Ectodermal cell (in vitro differentiated cells): ENCODE data around the gene ZNF778.
"Not testable (repeated sequence)": the region's sequence is repeated elsewhere in the genome, so short reads cannot be mapped to it uniquely, and the experiment has no call there.

Source experiments
- H3K27ac ChIP-seq: 2 replicates; pipeline ENCODE4 v1.7.0; 2013; ENCODE audit warnings: mild to moderate bottlenecking, low read depth, low read length; ENCODE audit not compliant: insufficient read depth, poor library complexity, severe bottlenecking
- H3K27me3 ChIP-seq: 2 replicates; pipeline ENCODE4 v1.7.0; 2013; ENCODE audit warnings: mild to moderate bottlenecking, low read length; ENCODE audit not compliant: insufficient read depth, control insufficient read depth, poor library complexity, severe bottlenecking
- H3K36me3 ChIP-seq: one replicate; pipeline ENCODE4 v1.7.0; 2013; ENCODE audit warnings: low read length; ENCODE audit not compliant: control insufficient read depth, insufficient read depth
- H3K4me1 ChIP-seq: one replicate; pipeline ENCODE4 v1.7.0; 2013; ENCODE audit warnings: low read length; ENCODE audit not compliant: control insufficient read depth, insufficient read depth
- H3K4me3 ChIP-seq: 2 replicates; pipeline ENCODE4 v1.7.0; 2013; ENCODE audit warnings: low read depth, low read length, control low read depth; ENCODE audit not compliant: insufficient read depth
- H3K9me3 ChIP-seq: 2 replicates; pipeline ENCODE4 v1.7.0; 2013; ENCODE audit warnings: mild to moderate bottlenecking, low read length, moderate library complexity; ENCODE audit not compliant: control insufficient read depth
- WGBS, 2 experiments: methylation state at CpG; one replicate each; pipeline ENCODE4 v1.1.7; 2013; ENCODE audit warnings: missing lambda C conversion rate in 2 of 2; 5-methylcytosine and 5-hydroxymethylcytosine counted together

The ZNF778 gene

GRCh38 chr16:89183463-89183862 is 34.0 kb upstream of the ZNF778 start:
- H3K9me3 ChIP-seq: no peaks in the 10 kb centered on the region
- no peak overlapping the region for H3K4me3 ChIP-seq
- H3K27ac ChIP-seq: no peak overlapping the region
- no peaks in the 10 kb centered on the region for H3K36me3 ChIP-seq
- H3K27me3 ChIP-seq: no peaks in the 10 kb centered on the region
- H3K4me1 ChIP-seq: no peaks in the 10 kb centered on the region
- 72 to 75% methylated on average over 13 of the region's 13 CpGs for WGBS, 2 experiments

GRCh38 chr16:89183975-89184676 is 33.4 kb upstream of the ZNF778 start:
- Histone ChIP-seq H3K36me3 (no peaks in the 10 kb centered on the region), H3K27me3 (no peaks in the 10 kb centered on the region), H3K9me3 (no peaks in the 10 kb centered on the region), H3K4me3 (no peak overlapping the region), H3K4me1 (no peaks in the 10 kb centered on the region), H3K27ac (no peak overlapping the region)
- 87 to 88% methylated on average over 26 of the region's 26 CpGs for WGBS, 2 experiments

- H3K36me3 ChIP-seq: no peaks in the 10 kb centered on the region
- peaks cover under 1% of the 10 kb centered on the region for H3K27me3 ChIP-seq
- H3K27ac ChIP-seq: no peak overlapping the region
- H3K4me1 ChIP-seq: no peaks in the 10 kb centered on the region
- H3K4me3 ChIP-seq: no peak overlapping the region
- WGBS, 2 experiments: 91% methylated on average over 9 of the region's 9 CpGs
- H3K9me3 ChIP-seq: no peaks in the 10 kb centered on the region
Measured at GRCh38 chr16:89184677-89184932, 32.9 kb upstream of the ZNF778 start.

- Histone ChIP-seq H3K4me3 (no peak overlapping the region), H3K27me3 (peaks cover 6% of the 10 kb centered on the region), H3K36me3 (no peaks in the 10 kb centered on the region), H3K27ac (no peak overlapping the region), H3K4me1 (no peaks in the 10 kb centered on the region), H3K9me3 (no peaks in the 10 kb centered on the region)
- 89% methylated on average over 48 of the region's 48 CpGs for WGBS, 2 experiments
Measured at GRCh38 chr16:89184933-89185794, 32.3 kb upstream of the ZNF778 start.

- not testable (repeated sequence) for H3K4me1 ChIP-seq, H3K27ac ChIP-seq, H3K4me3 ChIP-seq, H3K36me3 ChIP-seq, H3K9me3 ChIP-seq
- peaks cover 15% of the 10 kb centered on the region for H3K27me3 ChIP-seq
- 93 to 94% methylated on average over 30 of the region's 30 CpGs for WGBS, 2 experiments
Measured at GRCh38 chr16:89185887-89186592, 31.5 kb upstream of the ZNF778 start.

GRCh38 chr16:89186593-89187031 is 30.9 kb upstream of the ZNF778 start:
- not testable (repeated sequence) for H3K9me3 ChIP-seq, H3K4me3 ChIP-seq, H3K36me3 ChIP-seq, H3K27ac ChIP-seq, H3K4me1 ChIP-seq
- peaks cover 21% of the 10 kb centered on the region for H3K27me3 ChIP-seq
- 91 to 94% methylated on average over 20 of the region's 20 CpGs for WGBS, 2 experiments

GRCh38 chr16:89187032-89187769 is 30.3 kb upstream of the ZNF778 start:
- peaks cover 26% of the 10 kb centered on the region for H3K27me3 ChIP-seq
- no peaks in the 10 kb centered on the region for H3K4me1 ChIP-seq
- no peak overlapping the region for H3K27ac ChIP-seq
- H3K4me3 ChIP-seq: no peak overlapping the region
- WGBS, 2 experiments: 81 to 82% methylated on average over 19 of the region's 19 CpGs
- no peaks in the 10 kb centered on the region for H3K36me3 ChIP-seq
- H3K9me3 ChIP-seq: no peaks in the 10 kb centered on the region

- Histone ChIP-seq H3K9me3 (no peaks in the 10 kb centered on the region), H3K27me3 (peaks cover 33% of the 10 kb centered on the region), H3K27ac (no peak overlapping the region), H3K36me3 (no peaks in the 10 kb centered on the region), H3K4me3 (no peak overlapping the region), H3K4me1 (no peaks in the 10 kb centered on the region)
- 71 to 72% methylated on average over 19 of the region's 19 CpGs for WGBS, 2 experiments
Measured at GRCh38 chr16:89187770-89188392, 29.6 kb upstream of the ZNF778 start.

GRCh38 chr16:89188471-89189357 is 28.8 kb upstream of the ZNF778 start:
- peaks cover 39% of the 10 kb centered on the region for H3K27me3 ChIP-seq
- not testable (repeated sequence) for H3K4me1 ChIP-seq, H3K36me3 ChIP-seq, H3K27ac ChIP-seq, H3K9me3 ChIP-seq, H3K4me3 ChIP-seq
- WGBS, 2 experiments: 93% methylated on average over 25 of the region's 25 CpGs
